ENCODE data around the gene CCDC158.

DNA sequence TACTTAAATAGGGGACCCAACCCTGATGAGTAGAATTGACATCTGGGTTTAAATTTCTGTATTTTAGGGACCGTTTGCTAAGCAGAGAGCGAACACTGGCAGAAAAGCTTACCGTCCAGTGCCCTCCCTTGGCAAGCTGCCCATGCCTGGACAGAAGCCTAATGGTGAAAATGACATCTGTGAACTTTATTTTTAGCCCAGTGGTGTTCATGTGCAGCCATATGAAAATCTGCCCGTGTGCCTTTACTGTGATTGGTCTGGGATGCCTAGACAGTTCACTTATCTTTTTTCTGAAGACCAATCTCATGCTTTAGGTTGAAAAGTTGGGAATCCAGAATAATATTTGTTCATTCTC is 113.3 kb downstream of the CCDC158 start:
- TF ChIP-seq MAFK (IDR thresholded peaks at IDR 0.05; ENCODE audit: low read depth, low read length) (no peak), POLR2A (IDR thresholded peaks at IDR 0.05; ENCODE audit: low read depth, low read length) (no peak), RAD21 (IDR thresholded peaks at IDR 0.05; ENCODE audit: low read length) (no peak), BHLHE40 (IDR thresholded peaks at IDR 0.05; ENCODE audit: low read depth, low read length) (no peak), CHD1 (IDR thresholded peaks at IDR 0.05; ENCODE audit: low read depth, low read length) (no peak), FOS (IDR thresholded peaks at IDR 0.05; ENCODE audit: low read depth, low read length) (no peak), SMC3 (IDR thresholded peaks at IDR 0.05; ENCODE audit: low read depth, low read length) (no peak)
- TF ChIP-seq, protein P1, sequence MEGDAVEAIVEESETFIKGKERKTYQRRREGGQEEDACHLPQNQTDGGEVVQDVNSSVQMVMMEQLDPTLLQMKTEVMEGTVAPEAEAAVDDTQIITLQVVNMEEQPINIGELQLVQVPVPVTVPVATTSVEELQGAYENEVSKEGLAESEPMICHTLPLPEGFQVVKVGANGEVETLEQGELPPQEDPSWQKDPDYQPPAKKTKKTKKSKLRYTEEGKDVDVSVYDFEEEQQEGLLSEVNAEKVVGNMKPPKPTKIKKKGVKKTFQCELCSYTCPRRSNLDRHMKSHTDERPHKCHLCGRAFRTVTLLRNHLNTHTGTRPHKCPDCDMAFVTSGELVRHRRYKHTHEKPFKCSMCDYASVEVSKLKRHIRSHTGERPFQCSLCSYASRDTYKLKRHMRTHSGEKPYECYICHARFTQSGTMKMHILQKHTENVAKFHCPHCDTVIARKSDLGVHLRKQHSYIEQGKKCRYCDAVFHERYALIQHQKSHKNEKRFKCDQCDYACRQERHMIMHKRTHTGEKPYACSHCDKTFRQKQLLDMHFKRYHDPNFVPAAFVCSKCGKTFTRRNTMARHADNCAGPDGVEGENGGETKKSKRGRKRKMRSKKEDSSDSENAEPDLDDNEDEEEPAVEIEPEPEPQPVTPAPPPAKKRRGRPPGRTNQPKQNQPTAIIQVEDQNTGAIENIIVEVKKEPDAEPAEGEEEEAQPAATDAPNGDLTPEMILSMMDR (conservative IDR thresholded peaks at IDR 0.05; ENCODE audit: low read depth, low read length), result no peak
- TF ChIP-seq, protein P2, sequence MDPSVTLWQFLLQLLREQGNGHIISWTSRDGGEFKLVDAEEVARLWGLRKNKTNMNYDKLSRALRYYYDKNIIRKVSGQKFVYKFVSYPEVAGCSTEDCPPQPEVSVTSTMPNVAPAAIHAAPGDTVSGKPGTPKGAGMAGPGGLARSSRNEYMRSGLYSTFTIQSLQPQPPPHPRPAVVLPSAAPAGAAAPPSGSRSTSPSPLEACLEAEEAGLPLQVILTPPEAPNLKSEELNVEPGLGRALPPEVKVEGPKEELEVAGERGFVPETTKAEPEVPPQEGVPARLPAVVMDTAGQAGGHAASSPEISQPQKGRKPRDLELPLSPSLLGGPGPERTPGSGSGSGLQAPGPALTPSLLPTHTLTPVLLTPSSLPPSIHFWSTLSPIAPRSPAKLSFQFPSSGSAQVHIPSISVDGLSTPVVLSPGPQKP (IDR thresholded peaks at IDR 0.05; ENCODE audit: borderline replicate concordance, low read depth, low read length), result no peak
